A549 (cell line): ENCODE data around the gene TANGO2. TPM values are rescaled to one million over a fixed set of nuclear protein-coding genes. Genes with fewer than 3 reads are reported as not detected.

ENCODE experiments used
- ATAC-seq, 2 experiments: fragments of 200-7000 bp in 1 of 2; fragments of >200 bp in 1 of 2; cut with Nextera tagmentation in 1 of 2; cut with Tn5 transposase in 1 of 2; 3 replicates each; pipeline versions ENCODE4 v1.8.0 to v1.9.1; 2018 to 2020; ENCODE audit warnings: mild to moderate bottlenecking in 1 of 2, moderate library complexity in 1 of 2
- CTCF ChIA-PET: fragments of 300-600 bp; sonication (Branson Sonifier 250); formaldehyde crosslinking; extraction: SDS; loops from one replicate; lab custom pipeline; 2021; ENCODE audit warnings: antibody characterized with exemption, inconsistent platforms; lab: Yijun Ruan, JAX
- POLR2A ChIA-PET: fragments of 350-600 bp; formaldehyde crosslinking; extraction: SDS; loops from one replicate; lab custom pipeline; 2021; ENCODE audit warnings: antibody characterized with exemption, inconsistent platforms; lab: Yijun Ruan, JAX
- DNase-seq, 2 experiments: peaks; one replicate each; pipeline versions ENCODE4 v3.0.0 to v3.0.0-alpha.2; 2011 to 2016; ENCODE audit warnings: low read depth in 1 of 2, low spot score in 1 of 2
- FAIRE-seq: peaks from 2 replicates; lab custom pipeline; 2011; peaks lifted over from hg19 to GRCh38; lab: Jason Lieb, UNC
- H3K27ac ChIP-seq, 2 experiments: fragments of >200 bp; sonication (Bioruptor Twin); formaldehyde crosslinking; 3 replicates each; pipeline ENCODE4 v1.5.1; 2016 to 2017
- H3K4me1 ChIP-seq: fragments of >200 bp; sonication (Bioruptor Twin); formaldehyde crosslinking; 3 replicates; pipeline ENCODE4 v1.6.1; 2016
- H3K4me2 ChIP-seq: fragments of >200 bp; sonication (Bioruptor Twin); formaldehyde crosslinking; 3 replicates; pipeline ENCODE4 v1.6.1; 2016
- H3K4me3 ChIP-seq: fragments of >200 bp; sonication (Bioruptor Twin); formaldehyde crosslinking; 3 replicates; pipeline ENCODE4 v1.5.1; 2016
- H3K9me3 ChIP-seq: fragments of >200 bp; sonication (Bioruptor Twin); formaldehyde crosslinking; 3 replicates; pipeline ENCODE4 v1.6.1; 2016
- EHF ChIP-seq: fragments of 250-450 bp; sonication (Bioruptor Pico); IDR thresholded peaks from 2 replicates; pipeline ENCODE4 v1.5.0; 2020; ENCODE audit warnings: mild to moderate bottlenecking
- EP300 ChIP-seq, 2 experiments: fragments of >200 bp; sonication (Bioruptor Twin); formaldehyde crosslinking; IDR thresholded peaks; 2 replicates in 1 of 2; 3 replicates in 1 of 2; pipeline ENCODE4 v1.6.1; 2016 to 2017
- HDAC2 ChIP-seq: fragments of 200-600 bp; sonication (generic); IDR thresholded peaks from 2 replicates; pipeline ENCODE4 v1.6.1; 2016
- HOXB13 ChIP-seq: fragments of 250-450 bp; sonication (Bioruptor Pico); IDR thresholded peaks from 2 replicates; pipeline ENCODE4 v1.5.0; 2020; ENCODE audit warnings: low read depth, mild to moderate bottlenecking, moderate library complexity
- HOXB5 ChIP-seq: fragments of 250-450 bp; sonication (Bioruptor Pico); IDR thresholded peaks from 2 replicates; pipeline ENCODE4 v1.5.0; 2020; ENCODE audit warnings: mild to moderate bottlenecking, moderate library complexity
- JUN ChIP-seq, 2 experiments: fragments of >200 bp; sonication (Bioruptor Twin); formaldehyde crosslinking; IDR thresholded peaks; 2 replicates in 1 of 2; 3 replicates in 1 of 2; pipeline ENCODE4 v1.6.1; 2016 to 2017
- JUNB ChIP-seq: fragments of >200 bp; sonication (Bioruptor Twin); formaldehyde crosslinking; IDR thresholded peaks from 2 replicates; pipeline ENCODE4 v1.6.1; 2016
- KDM5A ChIP-seq: fragments of 200-600 bp; sonication (generic); IDR thresholded peaks from 2 replicates; pipeline ENCODE4 v1.6.1; 2016; ENCODE audit warnings: antibody characterized with exemption, mild to moderate bottlenecking
- MAZ ChIP-seq: fragments of 150-350 bp; IDR thresholded peaks from 2 replicates; pipeline ENCODE4 v1.6.1; 2014; ENCODE audit warnings: antibody characterized with exemption, low read depth, low read length, borderline replicate concordance
- NFE2L2 ChIP-seq: fragments of 150-350 bp; conservative IDR thresholded peaks from 2 replicates; pipeline ENCODE4 v1.6.1; 2014; ENCODE audit warnings: low read length
- POLR2A ChIP-seq: IDR thresholded peaks from 2 replicates; pipeline ENCODE4 v1.6.1; 2012; ENCODE audit warnings: mild to moderate bottlenecking, low read length
- POLR2AphosphoS2 ChIP-seq: conservative IDR thresholded peaks from 2 replicates; pipeline ENCODE4 v1.6.1; 2012; ENCODE audit warnings: low read length, improper control_type of control experiment, inconsistent platforms
- RAD21 ChIP-seq, 2 experiments: fragments of >200 bp in 1 of 2; sonication (Bioruptor Twin) in 1 of 2; formaldehyde crosslinking in 1 of 2; IDR thresholded peaks in 1 of 2; conservative IDR thresholded peaks in 1 of 2; 2 replicates in 1 of 2; 3 replicates in 1 of 2; pipeline ENCODE4 v1.6.1; 2012 to 2018; ENCODE audit warnings: inconsistent platforms in 1 of 2
- RARB ChIP-seq: fragments of 250-450 bp; sonication (Bioruptor Pico); IDR thresholded peaks from 2 replicates; pipeline ENCODE4 v1.8.0; 2021; ENCODE audit warnings: mild to moderate bottlenecking, moderate library complexity
- RCOR1 ChIP-seq: fragments of 150-350 bp; IDR thresholded peaks from 2 replicates; pipeline ENCODE4 v1.6.1; 2014; ENCODE audit warnings: antibody characterized with exemption, low read length, low read depth
- TFCP2L1 ChIP-seq: fragments of 250-450 bp; sonication (Bioruptor Pico); IDR thresholded peaks from 2 replicates; pipeline ENCODE4 v1.5.0; 2021; ENCODE audit warnings: mild to moderate bottlenecking
- ZC3H11A ChIP-seq: fragments of 450-650 bp; IDR thresholded peaks from 2 replicates; pipeline ENCODE4 v1.6.1; 2014; ENCODE audit warnings: antibody characterized with exemption, mild to moderate bottlenecking
- ZSCAN20 ChIP-seq: fragments of 250-450 bp; sonication (Bioruptor Pico); IDR thresholded peaks from 2 replicates; pipeline ENCODE4 v1.8.0; 2022; ENCODE audit warnings: mild to moderate bottlenecking, moderate library complexity
- WGBS: methylation state at CpG from one replicate; pipeline ENCODE4 v1.1.6; 2017; ENCODE audit errors: missing lambda C conversion rate; 5-methylcytosine and 5-hydroxymethylcytosine counted together
- polyA minus RNA-seq: library from RNA; depleted of rRNA, polyadenylated mRNA; stranded (reverse); fragments of >200 nt; gene quantifications from 2 replicates; pipeline ENCODE4 v1.2.3, GENCODE V29; 2011; rRNA and poly(A)+ RNA removed
- polyA plus RNA-seq, 4 experiments: library from polyadenylated mRNA; depleted of rRNA in 3 of 4; stranded (reverse); fragments of >200 nt; fragmentation: RNase III in 1 of 4; extraction: RNeasy Plus Mini Kit Qiagen cat#74134 plus additional on column Dnase treatment in 1 of 4; gene quantifications; 2 replicates in 3 of 4; 3 replicates in 1 of 4; pipeline ENCODE4 v1.2.3, GENCODE V29; 2011 to 2017
- TF ChIP-seq, protein P1 (sequence below): IDR thresholded peaks from 2 replicates; pipeline ENCODE4 v1.6.1; 2012
- TF ChIP-seq, protein P2 (sequence below): fragments of >200 bp; sonication (Bioruptor Twin); formaldehyde crosslinking; IDR thresholded peaks from 3 replicates; pipeline ENCODE4 v1.6.1; 2016
- TF ChIP-seq, protein P3 (sequence below): fragments of 250-450 bp; sonication (Bioruptor Pico); IDR thresholded peaks from 2 replicates; pipeline ENCODE4 v1.5.0; 2021; ENCODE audit warnings: mild to moderate bottlenecking, moderate library complexity, borderline replicate concordance
- TF ChIP-seq, protein P4 (sequence below): fragments of 250-450 bp; sonication (Bioruptor Pico); IDR thresholded peaks from 2 replicates; pipeline ENCODE4 v1.5.0; 2020; ENCODE audit warnings: low read depth, mild to moderate bottlenecking, moderate library complexity
- TF ChIP-seq, protein P5 (sequence below): IDR thresholded peaks from 2 replicates; pipeline ENCODE4 v1.6.1; 2012; ENCODE audit warnings: low read depth, borderline replicate concordance

The TANGO2 gene, protein sequence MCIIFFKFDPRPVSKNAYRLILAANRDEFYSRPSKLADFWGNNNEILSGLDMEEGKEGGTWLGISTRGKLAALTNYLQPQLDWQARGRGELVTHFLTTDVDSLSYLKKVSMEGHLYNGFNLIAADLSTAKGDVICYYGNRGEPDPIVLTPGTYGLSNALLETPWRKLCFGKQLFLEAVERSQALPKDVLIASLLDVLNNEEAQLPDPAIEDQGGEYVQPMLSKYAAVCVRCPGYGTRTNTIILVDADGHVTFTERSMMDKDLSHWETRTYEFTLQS
- polyA plus RNA-seq (2011; rRNA removed) (13.2 and 15.0 TPM in 2 replicates), polyA plus RNA-seq (2017; fragmentation: RNase III; extraction: RNeasy Plus Mini Kit Qiagen cat#74134 plus additional on column Dnase treatment) (13.5 to 14.1 TPM (median 13.8 TPM) in 3 replicates), polyA minus RNA-seq (28.0 and 38.6 TPM in 2 replicates)
- polyA plus RNA-seq (2012; cell fraction: cytosol; rRNA removed), result 22.7 and 28.4 TPM in 2 replicates
- polyA plus RNA-seq (2012; cell fraction: nucleus; rRNA removed), result 29.8 and 35.2 TPM in 2 replicates

DNA sequence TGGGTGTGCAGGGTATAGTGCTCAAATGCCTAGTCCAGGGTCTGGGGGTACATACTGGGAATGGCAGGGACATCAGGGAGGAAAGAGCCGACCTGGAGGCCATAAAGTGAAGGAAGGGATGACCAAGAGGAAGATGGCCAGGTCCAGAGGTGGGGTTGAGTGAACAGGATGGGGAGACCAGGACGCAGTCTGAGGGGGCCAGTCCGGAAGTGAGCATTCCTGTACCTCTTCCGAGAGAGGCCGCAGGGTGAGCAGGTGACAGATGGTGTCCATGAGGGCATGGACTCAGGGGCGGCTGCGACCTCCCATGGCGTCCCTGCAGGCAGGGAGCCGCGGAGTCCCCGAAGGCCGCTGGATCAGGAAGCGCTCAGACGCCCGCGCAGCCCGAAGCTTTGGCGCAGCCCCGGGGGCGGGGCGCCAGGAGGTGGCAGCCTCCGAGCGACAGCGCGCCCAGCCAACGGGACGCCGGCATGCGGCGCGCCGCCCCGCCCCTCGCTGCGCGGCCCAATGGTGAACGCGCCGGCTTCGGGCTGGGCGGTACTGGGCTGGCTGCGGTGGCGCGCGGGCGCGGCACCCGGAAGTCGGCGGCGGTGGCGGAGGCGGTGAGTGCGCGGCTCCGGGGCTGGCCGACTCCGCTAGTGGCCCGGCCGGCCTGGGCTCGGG, at the start of gene TANGO2:
Gene TANGO2 (plus strand): TSS at position 578 of the 663 bp plus-strand sequence. CDS start 15,689 bp downstream, outside the sequence.
- ChIA-PET CTCF (interaction anchor here (0.8 to 0.9 kb wide), 2 partner anchors 20 to 290 kb away, joined by 3 to 4 read pairs; no protein-coding TSS in a partner anchor), POLR2A (interaction anchor here (0.6 to 1.5 kb wide), 2 partner anchors 51 to 65 kb away, joined by 3 read pairs; no protein-coding TSS in a partner anchor)
- DNase-seq (peak; percentile 77 to 83), FAIRE-seq (no peak), ATAC-seq (peak; percentile 80 to 91)
- peak within 1 kb of the TSS; percentile 92 for H3K4me2 ChIP-seq
- H3K27ac ChIP-seq, result peak within 1 kb of the TSS; percentile 86 to 96
- 6% methylated on average over 8 of the region's 61 CpGs for WGBS
- no peaks in the 10 kb centered on the region for H3K9me3 ChIP-seq
- H3K4me1 ChIP-seq, result peaks cover 17% of the 10 kb centered on the region
- peak within 1 kb of the TSS; percentile 87 for H3K4me3 ChIP-seq
- no peak for TF ChIP-seq EHF (CRISPR knock-in tag)
- TF ChIP-seq, protein P1, sequence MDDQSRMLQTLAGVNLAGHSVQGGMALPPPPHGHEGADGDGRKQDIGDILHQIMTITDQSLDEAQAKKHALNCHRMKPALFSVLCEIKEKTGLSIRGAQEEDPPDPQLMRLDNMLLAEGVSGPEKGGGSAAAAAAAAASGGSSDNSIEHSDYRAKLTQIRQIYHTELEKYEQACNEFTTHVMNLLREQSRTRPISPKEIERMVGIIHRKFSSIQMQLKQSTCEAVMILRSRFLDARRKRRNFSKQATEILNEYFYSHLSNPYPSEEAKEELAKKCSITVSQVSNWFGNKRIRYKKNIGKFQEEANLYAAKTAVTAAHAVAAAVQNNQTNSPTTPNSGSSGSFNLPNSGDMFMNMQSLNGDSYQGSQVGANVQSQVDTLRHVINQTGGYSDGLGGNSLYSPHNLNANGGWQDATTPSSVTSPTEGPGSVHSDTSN, result peak; percentile 92
- peak in 1 of 2 experiments; percentile 64; a peak in 2 of 5 replicates for TF ChIP-seq JUN (IDR thresholded peaks at IDR 0.05)
- peak; percentile 52 for TF ChIP-seq POLR2A
- TF ChIP-seq MAZ, result no peak
- TF ChIP-seq RAD21 (conservative IDR thresholded peaks at IDR 0.05 in 1 of 2, IDR thresholded peaks at IDR 0.05 in 1 of 2), result no peak
- TF ChIP-seq, protein P2, sequence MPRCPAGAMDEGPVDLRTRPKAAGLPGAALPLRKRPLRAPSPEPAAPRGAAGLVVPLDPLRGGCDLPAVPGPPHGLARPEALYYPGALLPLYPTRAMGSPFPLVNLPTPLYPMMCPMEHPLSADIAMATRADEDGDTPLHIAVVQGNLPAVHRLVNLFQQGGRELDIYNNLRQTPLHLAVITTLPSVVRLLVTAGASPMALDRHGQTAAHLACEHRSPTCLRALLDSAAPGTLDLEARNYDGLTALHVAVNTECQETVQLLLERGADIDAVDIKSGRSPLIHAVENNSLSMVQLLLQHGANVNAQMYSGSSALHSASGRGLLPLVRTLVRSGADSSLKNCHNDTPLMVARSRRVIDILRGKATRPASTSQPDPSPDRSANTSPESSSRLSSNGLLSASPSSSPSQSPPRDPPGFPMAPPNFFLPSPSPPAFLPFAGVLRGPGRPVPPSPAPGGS, result peak; percentile 70; the same call in 1 of the 3 replicates
- no peak for TF ChIP-seq POLR2AphosphoS2
- TF ChIP-seq, all 56 proteins: peak for 4

DNA sequence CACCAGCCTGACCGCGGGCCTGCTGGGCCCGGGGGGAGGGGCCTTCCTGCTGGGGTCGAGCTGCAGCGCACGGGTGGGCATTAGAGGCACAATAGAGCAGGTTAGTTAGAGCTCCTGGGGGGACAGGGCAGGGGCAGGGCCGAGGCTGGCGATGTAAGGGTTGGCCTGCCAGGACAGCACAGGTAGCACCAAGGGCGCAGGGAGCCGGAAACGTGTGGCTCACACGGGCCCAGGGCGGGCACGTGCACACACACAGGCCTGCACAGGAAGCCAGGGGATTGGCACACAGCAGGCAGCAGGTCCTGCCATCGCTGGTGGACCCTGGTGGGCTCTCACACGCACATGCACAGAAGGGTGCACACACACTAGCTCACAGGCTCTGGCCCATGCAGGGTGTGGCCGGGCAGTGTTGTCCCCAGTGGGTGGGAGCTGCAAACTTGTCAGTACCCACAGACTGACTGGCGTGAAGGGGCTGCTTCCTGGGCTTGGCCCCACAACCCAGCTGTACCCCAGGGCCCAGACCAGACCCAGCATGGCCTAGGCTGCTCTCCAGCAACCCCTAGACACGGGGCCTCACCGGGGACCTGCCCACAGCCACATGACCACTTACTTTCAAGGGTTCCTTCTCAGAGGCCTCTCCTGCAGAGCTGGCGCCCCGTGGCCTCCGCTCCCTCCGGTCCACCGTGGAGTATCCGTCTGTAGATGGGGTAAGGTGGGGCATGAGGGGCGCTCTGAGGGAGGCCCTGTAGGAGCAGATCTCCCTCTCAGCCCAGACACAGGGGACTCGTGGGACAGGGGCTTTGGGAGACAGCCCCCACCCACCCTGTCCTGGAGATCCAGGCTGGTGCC, 49.4 kb upstream of the TANGO2 start:
- Histone ChIP-seq H3K4me3 (no peak overlapping the region), H3K4me1 (peaks cover 5% of the 10 kb centered on the region; the same call in 1 of the 3 replicates), H3K27ac (no peak overlapping the region), H3K4me2 (no peak overlapping the region), H3K9me3 (no peaks in the 10 kb centered on the region)
- POLR2A ChIA-PET, result no interaction called here
- no peak for DNase-seq
- 78% methylated on average over 6 of the region's 28 CpGs for WGBS
- FAIRE-seq, result no peak
- CTCF ChIA-PET, result interaction anchor here (0.8 to 7.7 kb wide), 17 partner anchors 8 to 241 kb away, joined by 3 to 89 read pairs (median 4); partner anchors contain the start of gene RANBP1
- TF ChIP-seq JUNB, result no peak
- TF ChIP-seq TFCP2L1 (CRISPR knock-in tag), result no peak
- no peak for TF ChIP-seq NFE2L2
- no peak for TF ChIP-seq EP300 (IDR thresholded peaks at IDR 0.05)
- TF ChIP-seq HDAC2, result no peak
- TF ChIP-seq RCOR1, result no peak
- TF ChIP-seq ZSCAN20, result no peak
- TF ChIP-seq, protein P3, sequence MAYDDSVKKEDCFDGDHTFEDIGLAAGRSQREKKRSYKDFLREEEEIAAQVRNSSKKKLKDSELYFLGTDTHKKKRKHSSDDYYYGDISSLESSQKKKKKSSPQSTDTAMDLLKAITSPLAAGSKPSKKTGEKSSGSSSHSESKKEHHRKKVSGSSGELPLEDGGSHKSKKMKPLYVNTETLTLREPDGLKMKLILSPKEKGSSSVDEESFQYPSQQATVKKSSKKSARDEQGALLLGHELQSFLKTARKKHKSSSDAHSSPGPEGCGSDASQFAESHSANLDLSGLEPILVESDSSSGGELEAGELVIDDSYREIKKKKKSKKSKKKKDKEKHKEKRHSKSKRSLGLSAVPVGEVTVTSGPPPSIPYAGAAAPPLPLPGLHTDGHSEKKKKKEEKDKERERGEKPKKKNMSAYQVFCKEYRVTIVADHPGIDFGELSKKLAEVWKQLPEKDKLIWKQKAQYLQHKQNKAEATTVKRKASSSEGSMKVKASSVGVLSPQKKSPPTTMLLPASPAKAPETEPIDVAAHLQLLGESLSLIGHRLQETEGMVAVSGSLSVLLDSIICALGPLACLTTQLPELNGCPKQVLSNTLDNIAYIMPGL (CRISPR knock-in tag), result no peak
- no peak for TF ChIP-seq HOXB5
- TF ChIP-seq, protein P4, sequence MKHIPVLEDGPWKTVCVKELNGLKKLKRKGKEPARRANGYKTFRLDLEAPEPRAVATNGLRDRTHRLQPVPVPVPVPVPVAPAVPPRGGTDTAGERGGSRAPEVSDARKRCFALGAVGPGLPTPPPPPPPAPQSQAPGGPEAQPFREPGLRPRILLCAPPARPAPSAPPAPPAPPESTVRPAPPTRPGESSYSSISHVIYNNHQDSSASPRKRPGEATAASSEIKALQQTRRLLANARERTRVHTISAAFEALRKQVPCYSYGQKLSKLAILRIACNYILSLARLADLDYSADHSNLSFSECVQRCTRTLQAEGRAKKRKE (CRISPR knock-in tag), result no peak
- no peak for TF ChIP-seq HOXB13 (CRISPR knock-in tag)
- TF ChIP-seq ZC3H11A, result no peak
- no peak for TF ChIP-seq KDM5A
- TF ChIP-seq RARB (CRISPR knock-in tag), result no peak
- TF ChIP-seq, protein P5, sequence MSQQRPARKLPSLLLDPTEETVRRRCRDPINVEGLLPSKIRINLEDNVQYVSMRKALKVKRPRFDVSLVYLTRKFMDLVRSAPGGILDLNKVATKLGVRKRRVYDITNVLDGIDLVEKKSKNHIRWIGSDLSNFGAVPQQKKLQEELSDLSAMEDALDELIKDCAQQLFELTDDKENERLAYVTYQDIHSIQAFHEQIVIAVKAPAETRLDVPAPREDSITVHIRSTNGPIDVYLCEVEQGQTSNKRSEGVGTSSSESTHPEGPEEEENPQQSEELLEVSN, result no peak
- ATAC-seq, result peak in 1 of 2 experiments; percentile 3; a peak in 3 of 6 replicates
